H9 (cell line): ENCODE results near the gene KDM2B. TPM values are rescaled to one million over a fixed set of nuclear protein-coding genes. Genes with fewer than 3 reads are reported as not detected.
A peak's percentile ranks its signal among the peaks of the same experiment; 100 is the strongest.

Experiments
- DNase-seq: peaks from one replicate; pipeline ENCODE4 v3.0.0-alpha.2; 2017
- H2AFZ ChIP-seq: one replicate; pipeline ENCODE4 v1.6.1; 2013; ENCODE audit warnings: mild to moderate bottlenecking, low read length, control low read depth, moderate library complexity
- H2AK5ac ChIP-seq: 2 replicates; pipeline ENCODE4 v1.6.1; 2013; ENCODE audit warnings: low read length, control low read depth, mixed read lengths; ENCODE audit not compliant: insufficient read length
- H2BK120ac ChIP-seq: one replicate; pipeline ENCODE4 v1.6.1; 2013; ENCODE audit warnings: low read depth, mild to moderate bottlenecking, low read length, control low read depth, inconsistent platforms; ENCODE audit not compliant: poor library complexity, severe bottlenecking
- H2BK12ac ChIP-seq: 2 replicates; pipeline ENCODE4 v1.6.1; 2013; ENCODE audit warnings: low read length, control low read depth, mixed read lengths, low read depth; ENCODE audit not compliant: insufficient read length
- H2BK15ac ChIP-seq: 2 replicates; pipeline ENCODE4 v1.6.1; 2013; ENCODE audit warnings: low read depth, low read length, control low read depth
- H2BK20ac ChIP-seq: one replicate; pipeline ENCODE4 v1.6.1; 2013; ENCODE audit warnings: low read depth, mild to moderate bottlenecking, low read length, control low read depth, inconsistent platforms; ENCODE audit not compliant: poor library complexity, severe bottlenecking
- H2BK5ac ChIP-seq: 2 replicates; pipeline ENCODE4 v1.6.1; 2013; ENCODE audit warnings: low read length, control low read depth, mixed read lengths; ENCODE audit not compliant: insufficient read length
- H3K14ac ChIP-seq: 2 replicates; pipeline ENCODE4 v1.6.1; 2013; ENCODE audit warnings: low read length, control low read depth; ENCODE audit not compliant: insufficient read depth
- H3K18ac ChIP-seq: 2 replicates; pipeline ENCODE4 v1.6.1; 2013; ENCODE audit warnings: low read depth, mild to moderate bottlenecking, mixed read lengths, low read length, control low read depth; ENCODE audit not compliant: insufficient read length
- H3K23ac ChIP-seq: 2 replicates; pipeline ENCODE4 v1.6.1; 2013; ENCODE audit warnings: low read length, control low read depth, mixed read lengths, low read depth; ENCODE audit not compliant: insufficient read length
- H3K23me2 ChIP-seq: 2 replicates; pipeline ENCODE4 v1.6.1; 2013; ENCODE audit warnings: low read depth, mild to moderate bottlenecking, mixed read lengths, low read length, control low read depth; ENCODE audit not compliant: insufficient read length, poor library complexity, severe bottlenecking
- H3K27ac ChIP-seq: 2 replicates; pipeline ENCODE4 v1.5.1; 2013; ENCODE audit warnings: low read length, control low read depth, mixed read lengths, low read depth; ENCODE audit not compliant: insufficient read length
- H3K27me3 ChIP-seq: 2 replicates; pipeline ENCODE4 v1.6.1; 2013; ENCODE audit warnings: low read length, control low read depth, inconsistent platforms; ENCODE audit not compliant: insufficient read depth
- H3K4ac ChIP-seq: 2 replicates; pipeline ENCODE4 v1.6.1; 2013; ENCODE audit warnings: low read depth, mild to moderate bottlenecking, control low read depth, inconsistent platforms, low read length, moderate library complexity
- H3K4me1 ChIP-seq: 2 replicates; pipeline ENCODE4 v1.6.1; 2013; ENCODE audit warnings: low read length, control low read depth, inconsistent platforms; ENCODE audit not compliant: insufficient read depth
- H3K4me2 ChIP-seq: 2 replicates; pipeline ENCODE4 v1.6.1; 2013; ENCODE audit warnings: low read length, control low read depth, mixed read lengths; ENCODE audit not compliant: insufficient read length, insufficient read depth
- H3K56ac ChIP-seq: 2 replicates; pipeline ENCODE4 v1.6.1; 2013; ENCODE audit warnings: low read depth, mild to moderate bottlenecking, mixed read lengths, low read length, control low read depth; ENCODE audit not compliant: insufficient read length
- H3K79me1 ChIP-seq: 2 replicates; pipeline ENCODE4 v1.6.1; 2013; ENCODE audit warnings: low read depth, mild to moderate bottlenecking, moderate library complexity, low read length, control low read depth, inconsistent platforms; ENCODE audit not compliant: insufficient read depth, poor library complexity, severe bottlenecking
- H3K79me2 ChIP-seq: 2 replicates; pipeline ENCODE4 v1.6.1; 2013; ENCODE audit warnings: low read length, control low read depth, inconsistent platforms; ENCODE audit not compliant: insufficient read depth
- H3K9ac ChIP-seq: 2 replicates; pipeline ENCODE4 v1.6.1; 2013; ENCODE audit warnings: low read length, control low read depth, mixed read lengths; ENCODE audit not compliant: insufficient read length; ENCODE audit errors: extremely low read depth
- H3K9me3 ChIP-seq: one replicate; pipeline ENCODE4 v1.6.1; 2013; ENCODE audit warnings: low read depth, low read length, inconsistent platforms; ENCODE audit not compliant: control insufficient read depth
- H3T11ph ChIP-seq: one replicate; pipeline ENCODE4 v1.6.1; 2013; ENCODE audit warnings: mild to moderate bottlenecking, low read length, control low read depth, inconsistent platforms
- H4K20me1 ChIP-seq: one replicate; pipeline ENCODE4 v1.6.1; 2013; ENCODE audit not compliant: control insufficient read depth, insufficient read length, insufficient read depth
- H4K5ac ChIP-seq: 2 replicates; pipeline ENCODE4 v1.6.1; 2013; ENCODE audit warnings: low read depth, mild to moderate bottlenecking, mixed read lengths, low read length, control low read depth; ENCODE audit not compliant: insufficient read length
- H4K8ac ChIP-seq: replicated peaks from 2 replicates; pipeline ENCODE4 v1.6.1; 2013; ENCODE audit warnings: low read length, control low read depth, mixed read lengths, low read depth; ENCODE audit not compliant: insufficient read length
- H4K91ac ChIP-seq: 2 replicates; pipeline ENCODE4 v1.6.1; 2013; ENCODE audit warnings: low read depth, mild to moderate bottlenecking, moderate library complexity, mixed read lengths, low read length, control low read depth; ENCODE audit not compliant: insufficient read length
- H3K27ac Mint-ChIP-seq, 3 experiments: 2 replicates in 2 of 3; 3 replicates in 1 of 3; pipeline ENCODE4 v1.8.0; 2020 to 2021; ENCODE audit warnings: mixed read lengths in 3 of 3, mild to moderate bottlenecking in 1 of 3, moderate library complexity in 1 of 3
- H3K27me3 Mint-ChIP-seq: 2 replicates; pipeline ENCODE4 v1.8.0; 2021; ENCODE audit warnings: low read depth, mild to moderate bottlenecking, moderate library complexity, mixed read lengths
- H3K36me3 Mint-ChIP-seq, 3 experiments: 2 replicates in 2 of 3; 3 replicates in 1 of 3; pipeline ENCODE4 v1.8.0; 2020 to 2021; ENCODE audit warnings: low read depth in 3 of 3, mixed read lengths in 3 of 3; ENCODE audit not compliant: insufficient read depth in 1 of 3
- H3K4me1 Mint-ChIP-seq, 2 experiments: 2 replicates each; pipeline ENCODE4 v1.8.0; 2020; ENCODE audit warnings: mixed read lengths in 2 of 2
- H3K4me3 Mint-ChIP-seq, 2 experiments: 2 replicates in 1 of 2; 3 replicates in 1 of 2; pipeline ENCODE4 v1.8.0; 2020 to 2021; ENCODE audit warnings: mild to moderate bottlenecking in 2 of 2, mixed read lengths in 2 of 2, moderate library complexity in 1 of 2
- H3K9me3 Mint-ChIP-seq, 2 experiments: 2 replicates in 1 of 2; 3 replicates in 1 of 2; pipeline ENCODE4 v1.8.0; 2020; ENCODE audit warnings: mild to moderate bottlenecking in 2 of 2, mixed read lengths in 2 of 2, moderate library complexity in 1 of 2
- CTCF ChIP-seq: fragments of 200-600 bp; sonication (generic); conservative IDR thresholded peaks from 3 replicates; pipeline ENCODE4 v1.8.0; 2021; ENCODE audit warnings: antibody characterized with exemption, mild to moderate bottlenecking
- WGBS: extraction: QIAGEN DNeasy Blood & Tissue Kit; methylation state at CpG from one replicate; pipeline ENCODE4 v1.1.7; 2013; ENCODE audit warnings: missing lambda C conversion rate, low lambda C conversion rate, mixed read lengths; ENCODE audit not compliant: insufficient read length; ENCODE audit errors: extremely low coverage; 5-methylcytosine and 5-hydroxymethylcytosine counted together
- total RNA-seq: library from RNA; stranded (reverse); gene quantifications from 2 replicates; pipeline ENCODE4 v1.2.1, GENCODE V29; 2021

KDM2B gene
- total RNA-seq, 1 experiment from 2014 or later = 143 TPM

GRCh38 chr12:121579190-121579791 lies 1.5 kb downstream of the KDM2B start:
- H4K20me1 ChIP-seq = no peaks in the 10 kb centered on the region
- peak overlapping the region; percentile 81 for H3K14ac ChIP-seq
- H2AK5ac ChIP-seq = no peak overlapping the region
- no peaks in the 10 kb centered on the region for H3K27me3 ChIP-seq
- no CpG with 5 or more reads among the region's 53 CpGs for WGBS
- Mint-ChIP-seq H3K27ac (peak overlapping the region; percentile 98 to 100 (median 100); a peak in 6 of 7 replicates), H3K27me3 (no peaks in the 10 kb centered on the region), H3K9me3 (no peaks in the 10 kb centered on the region), H3K36me3 (peaks cover 15 to 22% (median 18%) of the 10 kb centered on the region in 3 experiments), H3K4me3 (peak overlapping the region; percentile 79 to 98), H3K4me1 (peaks cover 53 to 55% of the 10 kb centered on the region in 2 experiments)
- H3K4me1 ChIP-seq = peaks cover 9% of the 10 kb centered on the region
- peak overlapping the region; percentile 27 for H2BK5ac ChIP-seq
- H3K9me3 ChIP-seq = no peaks in the 10 kb centered on the region
- H4K5ac ChIP-seq = no peak overlapping the region
- peak; percentile 46 for DNase-seq
- no peak overlapping the region for H2BK15ac ChIP-seq
- H3K79me2 ChIP-seq = peaks cover 9% of the 10 kb centered on the region; the same call in 1 of the 2 replicates
- peak overlapping the region; percentile 87 for H3K18ac ChIP-seq
- no peak overlapping the region for H4K91ac ChIP-seq
- no peak overlapping the region for H2AFZ ChIP-seq
- H3K79me1 ChIP-seq = no peaks in the 10 kb centered on the region
- no peak overlapping the region for H2BK120ac ChIP-seq
- no peak overlapping the region for H2BK20ac ChIP-seq
- H4K8ac ChIP-seq = no peak overlapping the region
- H3K9ac ChIP-seq = peak overlapping the region; percentile 61
- H3T11ph ChIP-seq = no peak overlapping the region
- no peak overlapping the region; the same call in 1 of the 2 replicates for H3K4ac ChIP-seq
- H3K56ac ChIP-seq = no peak overlapping the region
- no peak for TF ChIP-seq CTCF
- peak overlapping the region; percentile 91 for H3K27ac ChIP-seq
- H3K4me2 ChIP-seq = peak overlapping the region; percentile 98
- peaks cover 41% of the 10 kb centered on the region for H3K23me2 ChIP-seq
- no peak overlapping the region for H3K23ac ChIP-seq
- H2BK12ac ChIP-seq = no peak overlapping the region
